Activated T-cell treated with anti-CD3 and anti-CD28 coated beads for 24 hours (primary cell): ENCODE data around the gene ZNF195.
"Not testable (repeated sequence)": the region's sequence is repeated elsewhere in the genome, so short reads cannot be mapped to it uniquely, and the experiment has no call there.

Experiments used
- DNase-seq: peaks from one replicate; pipeline ENCODE4 v3.0.0-alpha.2; 2020; ENCODE audit warnings: low read depth

The ZNF195 gene

GRCh38 chr11:3402181-3402860, 23.4 kb upstream of the ZNF195 start:
- DNase-seq: not testable (repeated sequence)

- not testable (repeated sequence) for DNase-seq
These were observed 22.1 kb upstream of the ZNF195 start for GRCh38 chr11:3401052-3401451.

DNA sequence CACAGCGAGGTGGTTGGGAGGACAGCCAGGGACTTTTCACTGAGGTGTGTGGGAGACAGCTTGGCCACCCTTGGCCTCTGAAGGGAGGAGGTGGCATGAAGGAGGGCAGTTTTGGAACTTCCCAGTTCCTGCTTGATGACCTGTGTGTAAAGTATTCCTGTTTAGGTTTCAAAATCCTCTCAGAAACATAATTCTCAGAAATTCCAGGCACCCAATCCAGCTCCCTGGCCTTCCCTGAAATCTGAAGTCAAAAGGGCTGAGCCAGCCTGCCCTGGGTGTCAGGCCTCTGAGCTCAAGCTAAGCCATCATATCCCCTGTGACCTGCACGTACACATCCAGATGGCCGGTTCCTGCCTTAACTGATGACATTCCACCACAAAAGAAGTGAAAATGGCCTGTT, 19.6 kb upstream of the ZNF195 start:
- DNase-seq: not testable (repeated sequence)

GRCh38 chr11:3398106-3398505, 19.2 kb upstream of the ZNF195 start:
- not testable (repeated sequence) for DNase-seq

- not testable (repeated sequence) for DNase-seq
These were observed 18.3 kb upstream of the ZNF195 start for GRCh38 chr11:3397210-3397609.

- not testable (repeated sequence) for DNase-seq
These were observed 16.5 kb upstream of the ZNF195 start for GRCh38 chr11:3395468-3395867.

DNA sequence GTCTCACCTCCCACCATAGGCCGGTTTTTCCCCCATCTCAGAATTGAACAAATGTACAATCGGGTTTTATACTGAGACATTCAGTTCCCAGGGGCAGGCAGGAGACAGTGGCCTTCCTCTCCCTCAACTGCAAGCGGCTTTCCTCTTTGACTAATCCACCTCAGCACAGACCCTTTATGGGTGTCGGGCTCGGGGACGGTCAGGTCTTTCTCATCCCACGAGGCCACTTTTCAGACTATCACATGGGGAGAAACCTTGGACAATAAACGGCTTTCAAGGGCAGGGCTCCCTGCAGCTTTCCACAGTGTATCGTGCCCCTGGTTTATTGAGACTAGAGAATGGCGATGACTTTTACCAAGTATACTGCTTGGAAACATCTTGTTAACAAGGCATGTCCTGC, 16.0 kb upstream of the ZNF195 start:
- DNase-seq: not testable (repeated sequence)

GRCh38 chr11:3393450-3393849, 14.5 kb upstream of the ZNF195 start:
- not testable (repeated sequence) for DNase-seq

DNA sequence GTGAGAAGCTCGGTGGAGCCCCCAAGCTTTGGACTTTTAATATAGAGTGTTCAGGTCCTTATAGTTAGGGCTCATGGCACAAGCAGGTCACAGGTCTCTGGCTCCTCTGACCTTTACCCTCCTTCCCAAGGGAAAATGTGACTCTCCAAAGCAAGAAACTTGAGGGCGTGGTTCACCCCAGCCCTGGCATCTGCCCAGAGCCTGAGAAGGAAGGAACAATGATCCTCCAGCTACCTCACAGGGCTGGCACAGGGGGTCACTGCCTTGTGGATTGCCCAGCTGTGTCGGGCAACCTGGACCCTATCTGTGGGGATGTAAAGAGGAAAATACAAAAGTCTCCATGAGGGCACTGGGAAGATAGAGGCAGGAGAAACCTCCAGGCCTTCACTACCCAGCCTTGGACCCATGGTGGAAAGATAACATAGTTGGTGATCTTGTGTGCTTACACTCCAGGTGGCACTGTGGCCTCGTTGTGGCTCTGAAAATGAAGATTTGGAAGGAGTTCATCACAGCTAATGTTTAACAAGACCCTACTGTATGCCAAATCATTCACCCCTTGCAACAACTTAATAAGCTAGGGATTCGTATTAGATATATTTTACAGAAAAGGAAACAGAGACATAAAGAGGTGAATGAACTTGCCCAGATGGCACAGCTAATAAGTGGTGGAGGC, 3.8 kb upstream of the ZNF195 start:
- no peak for DNase-seq

DNA sequence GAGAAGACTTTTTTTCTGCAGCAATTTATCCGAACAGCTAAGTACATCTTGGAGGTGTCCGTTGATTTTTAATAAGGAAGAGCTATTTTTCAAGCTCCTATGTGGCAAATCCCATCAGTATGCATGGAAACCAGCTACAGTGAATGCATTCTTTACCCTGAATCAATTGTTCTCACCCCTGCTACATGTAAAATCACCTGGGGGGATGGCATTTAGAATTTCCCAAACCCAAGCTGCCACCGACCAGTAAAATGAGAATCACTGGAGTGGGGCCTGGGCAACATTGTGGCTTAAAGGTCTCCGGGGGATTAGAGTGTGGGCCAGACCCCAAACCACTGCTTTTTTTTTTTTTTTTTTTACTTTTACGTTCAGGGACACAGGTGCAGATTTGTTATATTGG, 2.8 kb upstream of the ZNF195 start:
- DNase-seq: no peak

DNA sequence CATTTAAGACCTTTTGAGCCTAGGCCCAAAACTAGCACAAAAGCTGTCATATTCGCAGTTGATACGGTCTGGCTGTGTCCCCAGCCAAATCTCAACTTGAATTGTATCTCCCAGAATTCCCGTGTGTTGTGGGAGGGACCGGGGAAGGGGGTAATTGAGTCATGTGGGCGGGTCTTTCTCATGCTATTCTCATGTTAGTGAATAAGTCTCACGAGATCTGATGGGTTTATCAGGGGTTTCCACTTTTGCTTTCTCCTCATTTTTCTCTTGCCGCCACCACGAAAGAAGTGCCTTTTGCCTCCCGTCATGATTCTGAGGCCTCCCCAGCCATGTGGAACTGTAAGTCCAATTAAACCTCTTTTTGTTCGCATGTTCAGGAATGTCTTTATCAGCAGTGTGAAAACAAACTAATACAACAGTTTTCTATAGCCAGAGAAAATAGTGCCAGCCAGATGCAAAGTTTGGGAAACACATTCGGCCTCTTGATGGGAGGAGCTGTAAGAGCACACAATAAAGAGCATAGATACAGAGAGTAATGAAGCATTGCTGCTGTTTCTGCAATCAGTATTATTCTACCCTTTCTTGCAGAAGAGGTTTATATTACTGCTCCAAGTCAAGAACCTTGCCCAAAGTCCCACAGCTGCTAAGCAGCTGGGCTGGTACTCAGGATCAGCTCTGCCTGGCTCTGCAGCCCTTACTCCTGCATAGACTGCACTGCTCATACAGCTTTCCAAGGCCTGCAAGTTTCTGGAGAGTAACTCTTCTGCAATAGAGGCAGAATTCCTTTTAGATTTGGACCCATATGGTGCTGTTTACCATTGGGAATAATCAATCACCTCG, 2.0 kb upstream of the ZNF195 start:
- no peak for DNase-seq

GRCh38 chr11:3375552-3375951, 3.4 kb downstream of the ZNF195 start:
- no peak for DNase-seq

GRCh38 chr11:3370311-3370870, 8.6 kb downstream of the ZNF195 start:
- no peak for DNase-seq

GRCh38 chr11:3369366-3369765, 9.6 kb downstream of the ZNF195 start:
- DNase-seq: no peak

- DNase-seq: no peak
These were observed 10.7 kb downstream of the ZNF195 start for GRCh38 chr11:3368199-3368598.

DNA sequence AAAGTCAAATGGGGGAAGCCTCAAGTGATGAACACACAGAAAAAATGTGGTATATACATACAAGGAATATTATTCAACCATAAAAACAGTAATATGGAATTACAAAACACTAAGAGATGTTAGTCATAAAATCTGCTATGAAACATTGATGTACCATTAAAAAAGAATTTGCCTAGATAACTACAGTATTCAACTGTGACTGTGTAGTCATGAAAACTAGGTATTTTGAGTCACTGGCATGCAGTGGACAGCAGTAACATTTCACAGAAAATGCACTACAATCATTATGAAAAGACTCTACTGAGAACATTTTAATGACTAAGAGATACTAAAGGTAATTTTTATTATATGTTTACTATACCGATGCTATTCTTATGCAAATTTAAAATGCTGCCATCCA, 11.7 kb downstream of the ZNF195 start:
- no peak for DNase-seq

GRCh38 chr11:3359092-3359824, 19.7 kb downstream of the ZNF195 start:
- no peak for DNase-seq

- no peak for DNase-seq
These were observed 20.8 kb downstream of the ZNF195 start for GRCh38 chr11:3357994-3358676.

- DNase-seq: no peak
These were observed 21.6 kb downstream of the ZNF195 start for GRCh38 chr11:3357302-3357701.

DNA sequence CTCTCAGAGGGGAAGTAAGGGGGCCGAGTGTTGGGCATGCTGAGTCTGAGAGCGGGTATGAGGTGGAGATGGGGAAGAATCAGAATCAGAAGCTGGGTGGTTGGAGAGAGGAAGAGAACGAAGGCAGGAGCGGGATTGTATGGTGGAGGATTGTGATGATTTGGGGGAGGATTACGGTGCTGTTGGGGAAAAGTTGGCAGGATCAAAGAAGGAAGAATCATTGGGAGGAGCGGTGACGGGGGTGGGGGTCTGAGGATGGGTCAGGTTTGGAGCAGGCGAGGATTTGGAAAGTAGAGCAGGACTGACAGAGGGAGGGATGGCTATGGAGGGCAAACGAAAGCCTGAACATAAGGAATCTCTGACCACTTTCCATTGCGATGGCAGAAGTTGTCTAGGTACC, 22.1 kb downstream of the ZNF195 start:
- DNase-seq: no peak

GRCh38 chr11:3353066-3353465, 25.9 kb downstream of the ZNF195 start:
- no peak for DNase-seq
